H1 (cell line): ENCODE data around the gene HPN. TPM values are rescaled to one million over a fixed set of nuclear protein-coding genes. Genes with fewer than 3 reads are reported as not detected.

Experiments used
- polyA plus RNA-seq, 7 experiments: library from polyadenylated mRNA; depleted of rRNA in 3 of 7; stranded (reverse) in 5 of 7; unstranded in 2 of 7; fragments of >200 nt in 5 of 7; fragments of 200-250 nt in 2 of 7; gene quantifications; 1 replicate in 5 of 7; 2 replicates in 1 of 7; 4 replicates in 1 of 7; pipeline versions ENCODE4 v1.2.1 to v1.2.3, GENCODE V29; 2011 to 2013; ENCODE audit warnings: missing spikeins in 2 of 7, mixed read lengths in 2 of 7
- total RNA-seq: library from RNA; stranded (reverse); fragmentation: NEBNext Ultra II Directional; extraction: Animal tissue kit (Norgen Biotek cat#: 25700); gene quantifications from 2 replicates; pipeline ENCODE4 v1.2.1, GENCODE V29; 2021

Gene HPN
- total and polyA plus RNA-seq, 2 of the 8 experiments (the other 6 are each of a cell fraction or from before 2014, with no cell fraction given): 14.7 to 33.7 TPM

Other genes with a start within 250 kb of the HPN start
- gene ZNF30, start 114.8 kb upstream of the HPN start, total RNA-seq: 4.7 TPM in 2 replicates
- gene ZNF30, start 114.8 kb upstream of the HPN start, polyA plus RNA-seq (2011; rRNA removed): 1.1 and 2.0 TPM in 2 replicates
- 6.0 and 7.2 TPM in 2 replicates for gene ZNF792, start 77.5 kb upstream of the HPN start, total RNA-seq
- gene ZNF792, start 77.5 kb upstream of the HPN start, polyA plus RNA-seq (2011; rRNA removed): 1.9 and 2.5 TPM in 2 replicates
- 152 and 154 TPM in 2 replicates for gene GRAMD1A, start 41.4 kb upstream of the HPN start, total RNA-seq
- gene GRAMD1A, start 41.4 kb upstream of the HPN start, polyA plus RNA-seq (2011; rRNA removed): 113 and 176 TPM in 2 replicates
- 3.3 and 3.5 TPM in 2 replicates for gene SCN1B, start 11.3 kb upstream of the HPN start, total RNA-seq
- gene SCN1B, start 11.3 kb upstream of the HPN start, polyA plus RNA-seq (2011; rRNA removed): 3.1 and 4.1 TPM in 2 replicates
- gene FXYD3, start 74.1 kb downstream of the HPN start, total RNA-seq: 0.86 TPM in 1 of 2 replicates, not detected in the other
- 0.09 and 0.33 TPM in 2 replicates for gene FXYD3, start 74.1 kb downstream of the HPN start, polyA plus RNA-seq (2011; rRNA removed)
- 2.0 and 2.9 TPM in 2 replicates for gene LGI4, start 93.3 kb downstream of the HPN start, total RNA-seq
- gene LGI4, start 93.3 kb downstream of the HPN start, polyA plus RNA-seq (2011; rRNA removed): 8.2 and 9.4 TPM in 2 replicates
- gene FXYD1, start 97.1 kb downstream of the HPN start, total RNA-seq: 8.1 and 10.3 TPM in 2 replicates
- 1.6 and 3.3 TPM in 2 replicates for gene FXYD1, start 97.1 kb downstream of the HPN start, polyA plus RNA-seq (2011; rRNA removed)
- 14.3 and 15.4 TPM in 2 replicates for gene FXYD7, start 101.5 kb downstream of the HPN start, total RNA-seq
- gene FXYD7, start 101.5 kb downstream of the HPN start, polyA plus RNA-seq (2011; rRNA removed): 12.1 and 17.5 TPM in 2 replicates
- 99.0 and 104 TPM in 2 replicates for gene FXYD5, start 113.0 kb downstream of the HPN start, total RNA-seq
- 167 and 191 TPM in 2 replicates for gene FXYD5, start 113.0 kb downstream of the HPN start, polyA plus RNA-seq (2011; rRNA removed)
- gene FAM187B, start 187.0 kb downstream of the HPN start, total RNA-seq: not detected in 2 replicates
- 0.09 TPM in 1 of 2 replicates, not detected in the other for gene FAM187B, start 187.0 kb downstream of the HPN start, polyA plus RNA-seq (2011; rRNA removed)
- gene LSR, start 207.3 kb downstream of the HPN start, total RNA-seq: 159 and 166 TPM in 2 replicates
- gene LSR, start 207.3 kb downstream of the HPN start, polyA plus RNA-seq (2011; rRNA removed): 186 and 296 TPM in 2 replicates
- gene USF2, start 227.2 kb downstream of the HPN start, total RNA-seq: 109 and 113 TPM in 2 replicates
- gene USF2, start 227.2 kb downstream of the HPN start, polyA plus RNA-seq (2011; rRNA removed): 74.1 and 119 TPM in 2 replicates
- not detected in 2 replicates for gene HAMP, start 240.8 kb downstream of the HPN start, total RNA-seq
- gene HAMP, start 240.8 kb downstream of the HPN start, polyA plus RNA-seq (2011; rRNA removed): 0.06 and 0.08 TPM in 2 replicates